Urothelium cell line (cell line): ENCODE data around the gene CYLD.

Experiments used
- DNase-seq: peaks from one replicate; pipeline ENCODE4 v3.0.0; 2011; ENCODE audit warnings: low spot score, mixed read lengths
- FAIRE-seq: peaks from 2 replicates; lab custom pipeline; 2011; peaks lifted over from hg19 to GRCh38; lab: Jason Lieb, UNC

Gene CYLD

DNA sequence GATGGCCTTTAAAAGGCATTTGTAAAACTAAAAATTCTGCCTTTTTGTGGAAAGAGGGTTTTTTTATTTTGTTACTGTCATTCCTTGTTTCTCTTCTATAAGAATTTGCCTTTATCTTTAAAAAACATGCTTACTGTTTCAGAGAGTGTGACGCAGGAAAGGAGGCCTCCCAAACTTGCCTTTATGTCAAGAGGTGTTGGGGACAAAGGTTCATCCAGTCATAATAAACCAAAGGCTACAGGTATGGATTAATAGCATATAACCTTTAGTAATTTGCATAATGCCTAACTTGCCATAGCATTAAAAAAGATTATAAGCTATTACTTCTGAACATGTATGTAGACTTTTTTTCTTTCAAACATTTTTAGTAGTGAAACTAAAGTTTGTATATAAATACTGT lies 34.2 kb downstream of the CYLD start:
- no peak for FAIRE-seq

DNA sequence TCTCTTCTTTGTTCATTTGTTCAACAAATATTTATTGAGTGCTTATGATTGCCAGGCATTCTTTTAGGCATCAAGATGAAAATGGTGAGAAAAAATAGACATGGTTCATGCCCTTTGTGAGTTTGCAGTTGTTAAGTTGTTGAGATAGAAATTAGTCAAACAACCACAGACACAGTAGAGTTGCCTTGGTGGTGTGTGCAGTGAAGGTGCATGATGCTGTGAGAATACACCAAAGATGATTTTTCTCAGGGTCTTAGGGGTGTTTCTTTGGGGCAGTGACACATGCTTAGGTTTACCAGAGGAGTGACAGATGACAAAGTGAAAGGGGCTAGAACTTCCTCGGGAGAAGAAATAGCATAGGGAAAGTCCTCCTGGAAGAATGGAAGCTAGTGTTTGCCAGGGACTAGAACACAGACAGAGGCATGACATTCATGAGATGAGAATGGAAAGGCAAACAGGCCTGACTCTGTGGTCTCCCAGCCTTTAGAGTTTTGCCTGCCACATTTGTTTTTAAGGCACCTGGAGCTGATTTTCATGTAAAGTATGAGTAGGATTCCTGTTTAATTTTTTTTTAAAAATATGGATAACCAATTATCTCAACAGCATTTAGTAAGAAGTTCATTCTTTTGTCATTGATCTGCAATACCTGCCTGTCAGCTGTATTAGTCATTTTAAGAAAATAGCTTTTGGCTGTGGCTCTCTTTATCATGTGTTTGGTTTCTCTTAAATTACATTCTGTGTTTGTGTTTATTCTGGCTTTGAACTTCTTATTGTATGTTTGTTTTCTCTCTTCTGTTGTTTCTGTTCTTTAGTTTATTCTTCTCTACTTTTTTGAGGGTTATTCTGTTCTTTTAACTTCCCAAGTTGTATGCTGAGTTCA lies 36.6 kb downstream of the CYLD start:
- DNase-seq (no peak), FAIRE-seq (no peak)

More for the DNA sequence above, 34.2 kb downstream of the CYLD start:
- no peak for DNase-seq

DNA sequence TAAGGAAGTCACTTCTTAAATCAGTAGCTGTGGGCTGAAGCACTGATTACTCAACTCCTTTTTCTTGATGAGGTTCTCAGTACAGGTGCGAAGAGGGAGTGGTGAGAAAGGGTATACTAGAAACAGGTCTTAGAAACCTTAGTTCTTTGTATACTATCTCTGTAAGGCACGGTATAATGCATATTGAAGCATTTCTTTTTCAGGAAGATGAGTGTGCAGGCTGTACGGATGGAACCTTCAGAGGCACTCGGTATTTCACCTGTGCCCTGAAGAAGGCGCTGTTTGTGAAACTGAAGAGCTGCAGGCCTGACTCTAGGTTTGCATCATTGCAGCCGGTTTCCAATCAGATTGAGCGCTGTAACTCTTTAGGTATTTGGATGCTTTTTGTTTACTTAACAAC lies 39.2 kb downstream of the CYLD start:
- no peak for DNase-seq
- FAIRE-seq, result no peak

- FAIRE-seq, result no peak
These were observed 39.6 kb downstream of the CYLD start for GRCh38 chr16:50781518-50781917.

DNA sequence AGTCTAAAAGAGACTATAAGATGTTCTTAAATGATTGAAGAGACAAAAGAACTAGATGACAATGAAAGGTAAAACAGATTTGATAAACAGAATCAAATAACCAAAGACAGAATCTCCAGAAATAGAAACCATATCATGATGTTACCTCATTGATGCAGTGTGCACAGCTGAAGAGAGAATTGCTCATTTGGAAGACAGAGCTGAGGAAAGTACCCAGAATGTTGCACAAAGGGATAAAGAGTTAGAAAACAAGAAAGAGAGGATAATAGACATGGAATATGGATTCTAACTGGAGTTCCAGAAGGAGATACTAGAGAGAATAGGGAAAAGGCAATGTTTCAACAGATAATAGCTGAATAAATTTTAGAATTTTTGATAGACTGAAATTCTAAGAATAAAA lies 47.9 kb downstream of the CYLD start:
- FAIRE-seq, result no peak

More at GRCh38 chr16:50781518-50781917, 39.6 kb downstream of the CYLD start:
- no peak for DNase-seq

GRCh38 chr16:50791522-50791921 lies 49.6 kb downstream of the CYLD start:
- FAIRE-seq, result no peak
- DNase-seq, result no peak

More for the DNA sequence above, 47.9 kb downstream of the CYLD start:
- DNase-seq, result no peak

GRCh38 chr16:50796829-50797228 lies 54.9 kb downstream of the CYLD start:
- DNase-seq (no peak), FAIRE-seq (no peak)

- no peak for FAIRE-seq
- DNase-seq, result no peak
These were observed 55.6 kb downstream of the CYLD start for GRCh38 chr16:50797456-50797855.

DNA sequence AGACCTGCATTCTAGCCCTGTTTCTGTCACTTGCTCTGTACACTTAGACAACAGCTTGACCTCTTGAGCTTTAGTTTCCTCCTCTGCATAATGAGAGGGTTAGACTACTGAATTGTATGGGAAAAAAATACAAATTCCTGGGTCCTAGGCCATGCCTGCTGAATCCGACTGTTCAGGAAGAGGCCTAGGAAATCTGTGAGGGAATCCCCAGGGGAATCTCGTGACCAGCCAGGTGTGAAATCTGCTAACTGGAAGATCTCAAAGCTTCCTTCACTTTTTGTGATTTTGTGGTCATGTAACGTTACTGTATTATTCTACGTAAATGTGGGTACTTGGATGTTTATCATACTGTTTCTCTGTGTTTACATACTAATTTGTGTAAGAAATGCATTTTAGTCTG lies 58.2 kb downstream of the CYLD start:
- DNase-seq, result no peak
- no peak for FAIRE-seq

DNA sequence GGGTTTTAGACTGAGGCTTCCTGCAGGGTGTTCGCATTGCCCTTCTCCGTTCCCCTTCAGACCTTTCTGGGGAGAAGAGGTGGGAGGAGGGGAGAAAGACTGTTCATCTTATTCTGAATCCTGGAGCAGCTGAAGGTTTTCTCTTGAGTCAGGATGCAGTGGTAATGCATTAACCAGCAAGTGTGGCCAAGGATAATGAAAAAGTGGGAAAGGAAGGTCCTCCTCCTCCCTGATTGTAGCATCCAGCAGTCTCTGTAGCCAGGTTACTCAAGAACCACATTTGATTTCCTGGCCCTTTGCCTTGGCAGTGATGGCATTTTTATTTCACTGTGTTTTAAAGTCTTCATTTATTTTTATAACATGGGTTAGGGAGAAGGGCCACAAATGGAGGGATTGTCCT lies 59.1 kb downstream of the CYLD start:
- no peak for FAIRE-seq
- DNase-seq, result no peak

- DNase-seq (no peak), FAIRE-seq (no peak)
These were observed 60.1 kb downstream of the CYLD start for GRCh38 chr16:50802000-50802399.

- DNase-seq (no peak), FAIRE-seq (no peak)
These were observed 61.1 kb downstream of the CYLD start for GRCh38 chr16:50802961-50803360.

GRCh38 chr16:50804290-50804907 lies 62.5 kb downstream of the CYLD start:
- no peak for FAIRE-seq
- no peak for DNase-seq

- no peak for FAIRE-seq
- DNase-seq, result peak; percentile 83
These were observed 64.5 kb downstream of the CYLD start for GRCh38 chr16:50806099-50807062.

GRCh38 chr16:50808929-50809538 lies 67.1 kb downstream of the CYLD start:
- DNase-seq, result no peak
- FAIRE-seq, result no peak

- DNase-seq (no peak), FAIRE-seq (no peak)
These were observed 67.7 kb downstream of the CYLD start for GRCh38 chr16:50809561-50809960.

DNA sequence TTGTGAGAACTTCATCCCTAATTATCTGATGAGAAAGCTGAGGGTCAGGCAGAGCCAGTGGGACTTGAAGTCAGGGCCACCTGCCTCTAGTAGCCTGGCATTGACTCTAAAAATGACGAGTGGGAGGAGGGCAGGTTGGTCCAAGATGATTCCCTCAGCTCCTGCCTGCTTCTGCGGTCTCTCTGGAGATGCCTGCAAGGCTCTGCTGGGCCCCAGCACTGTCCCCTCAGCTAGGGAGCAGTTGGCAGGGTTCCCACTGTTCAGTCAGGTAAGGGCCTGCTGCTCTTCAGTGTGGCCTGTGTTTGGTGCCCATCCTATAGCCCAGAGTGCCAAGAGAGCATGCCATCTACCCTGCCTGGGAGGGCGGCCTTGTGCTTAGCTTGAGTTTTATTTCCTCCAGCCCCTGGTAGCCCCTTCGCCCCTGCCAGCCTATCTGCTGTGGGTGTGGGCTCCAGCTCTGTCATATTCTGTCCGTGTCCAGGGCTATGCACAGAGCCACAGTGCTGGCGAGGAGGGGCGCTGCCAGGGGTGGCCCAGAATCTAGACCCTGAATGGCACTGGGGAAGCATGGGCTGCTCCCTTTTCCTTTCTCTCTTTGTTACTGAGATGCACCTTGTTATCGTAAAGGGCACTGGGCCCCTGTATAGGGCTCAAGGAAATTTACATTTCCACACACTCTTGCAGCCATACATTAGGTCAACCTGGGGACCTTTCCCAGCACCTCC lies 68.5 kb downstream of the CYLD start:
- FAIRE-seq, result no peak
- DNase-seq, result no peak

GRCh38 chr16:50812046-50812445 lies 70.2 kb downstream of the CYLD start:
- FAIRE-seq (no peak), DNase-seq (no peak)

DNA sequence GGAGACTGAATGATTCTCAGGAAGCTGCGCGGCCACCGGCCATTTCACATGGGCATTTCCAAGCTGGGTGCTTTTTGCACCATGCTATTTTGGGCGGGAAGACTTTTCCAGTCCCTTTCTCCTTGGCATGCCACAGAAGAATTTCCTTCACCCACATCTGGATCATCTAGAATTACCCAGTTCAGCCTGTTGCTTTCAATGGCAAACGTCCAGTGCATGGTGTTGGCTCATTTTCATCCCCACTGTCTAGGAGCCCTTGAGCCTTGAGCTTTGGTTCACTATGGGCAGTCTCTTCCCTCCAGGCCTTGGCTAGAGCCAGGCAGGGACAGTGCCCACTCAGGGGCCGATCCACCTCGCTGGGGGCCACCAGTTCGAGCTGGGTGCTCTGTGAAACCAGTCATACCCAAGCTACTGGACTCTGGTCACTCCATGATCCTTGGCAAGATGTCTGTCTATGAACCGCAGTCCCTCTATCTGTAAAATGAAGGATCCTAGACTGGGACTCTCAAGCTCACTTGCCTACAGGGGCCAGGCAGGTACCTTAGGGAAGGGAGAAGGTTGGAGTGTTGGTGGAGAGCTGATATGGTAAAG lies 71.1 kb downstream of the CYLD start:
- no peak for FAIRE-seq
- no peak for DNase-seq

- DNase-seq, result no peak
- FAIRE-seq, result no peak
These were observed 72.2 kb downstream of the CYLD start for GRCh38 chr16:50814052-50814451.
